NB4 (cell line): Measurements from ENCODE around the gene RASA3.

Experiments
- MYC ChIP-seq: IDR thresholded peaks from 2 replicates; pipeline ENCODE4 v1.6.1; 2011; ENCODE audit warnings: low read depth, low read length
- POLR2A ChIP-seq: IDR thresholded peaks from 2 replicates; pipeline ENCODE4 v1.6.1; 2011; ENCODE audit warnings: mild to moderate bottlenecking; ENCODE audit not compliant: insufficient read length; ENCODE audit errors: extremely low read depth
- TF ChIP-seq, protein P1 (sequence below): IDR thresholded peaks from one replicate; pipeline ENCODE4 v1.5.1; 2012; ENCODE audit warnings: low read depth, low read length

DNA sequence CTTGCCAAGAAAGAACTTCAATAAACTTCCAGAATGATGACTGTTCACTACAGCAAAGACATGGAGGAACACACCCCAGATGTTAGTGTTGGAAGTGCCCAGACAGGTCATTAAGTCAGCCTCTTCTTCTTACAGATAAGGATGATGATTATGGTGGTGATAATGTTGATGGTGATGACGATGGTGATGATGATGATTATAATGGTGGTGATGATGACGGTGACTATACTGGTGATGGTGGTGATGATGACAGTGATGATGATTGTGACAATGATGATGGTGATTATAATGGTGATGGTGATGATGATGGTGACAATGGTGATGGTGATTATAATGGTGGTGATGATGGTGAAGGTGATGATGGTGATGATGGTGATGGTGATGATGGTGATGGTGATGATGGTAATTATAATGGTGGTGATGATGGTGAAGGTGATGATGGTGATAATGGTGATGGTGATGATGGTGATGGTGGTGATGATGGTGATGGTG lies 167.0 kb downstream of the RASA3 start:
- TF ChIP-seq, protein P1, sequence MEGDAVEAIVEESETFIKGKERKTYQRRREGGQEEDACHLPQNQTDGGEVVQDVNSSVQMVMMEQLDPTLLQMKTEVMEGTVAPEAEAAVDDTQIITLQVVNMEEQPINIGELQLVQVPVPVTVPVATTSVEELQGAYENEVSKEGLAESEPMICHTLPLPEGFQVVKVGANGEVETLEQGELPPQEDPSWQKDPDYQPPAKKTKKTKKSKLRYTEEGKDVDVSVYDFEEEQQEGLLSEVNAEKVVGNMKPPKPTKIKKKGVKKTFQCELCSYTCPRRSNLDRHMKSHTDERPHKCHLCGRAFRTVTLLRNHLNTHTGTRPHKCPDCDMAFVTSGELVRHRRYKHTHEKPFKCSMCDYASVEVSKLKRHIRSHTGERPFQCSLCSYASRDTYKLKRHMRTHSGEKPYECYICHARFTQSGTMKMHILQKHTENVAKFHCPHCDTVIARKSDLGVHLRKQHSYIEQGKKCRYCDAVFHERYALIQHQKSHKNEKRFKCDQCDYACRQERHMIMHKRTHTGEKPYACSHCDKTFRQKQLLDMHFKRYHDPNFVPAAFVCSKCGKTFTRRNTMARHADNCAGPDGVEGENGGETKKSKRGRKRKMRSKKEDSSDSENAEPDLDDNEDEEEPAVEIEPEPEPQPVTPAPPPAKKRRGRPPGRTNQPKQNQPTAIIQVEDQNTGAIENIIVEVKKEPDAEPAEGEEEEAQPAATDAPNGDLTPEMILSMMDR: no peak
- TF ChIP-seq MYC: no peak
- TF ChIP-seq POLR2A: no peak
